K562 (cell line): ENCODE measurements around the gene HLCS. TPM values are rescaled to one million over a fixed set of nuclear protein-coding genes. Genes with fewer than 3 reads are reported as not detected.

ENCODE experiments used
- ATAC-seq: fragments of 200-7000 bp; cut with Tn5 transposase; 3 replicates; pipeline ENCODE4 v1.9.1; 2020; ENCODE audit warnings: moderate library complexity
- BruUV-seq: library from RNA; stranded (reverse); fragments of 400-500 nt; replicated peaks from 2 replicates; lab custom pipeline; 2021; lab: Mats Ljungman, UMichigan
- CTCF ChIA-PET: fragments of 300-600 bp; formaldehyde crosslinking; extraction: SDS; loops from one replicate; lab custom pipeline; 2021; ENCODE audit warnings: low intra/inter-chr PET ratio; lab: Yijun Ruan, JAX
- POLR2A ChIA-PET: fragments of 300-600, 350-650 bp; sonication (Branson Sonifier 250); formaldehyde crosslinking; extraction: SDS; loops from one replicate; lab custom pipeline; 2021; ENCODE audit warnings: antibody characterized with exemption, inconsistent platforms; lab: Yijun Ruan, JAX
- DNase-seq, 4 experiments: peaks; one replicate each; pipeline versions ENCODE4 v3.0.0 to v3.0.0-alpha.2; 2011 to 2018; ENCODE audit warnings: low spot score in 3 of 4, mixed read lengths in 3 of 4; ENCODE audit errors: extremely low read depth in 1 of 4
- FAIRE-seq: peaks from 2 replicates; lab custom pipeline; 2011; peaks lifted over from hg19 to GRCh38; lab: Jason Lieb, UNC
- H2AFZ ChIP-seq: 2 replicates; pipeline ENCODE4 v1.6.0; 2011; ENCODE audit warnings: low read depth, low read length, control low read depth, inconsistent platforms
- H3K27ac ChIP-seq: fragments of 200-600 bp; 3 replicates; pipeline ENCODE4 v1.8.0; 2011; ENCODE audit warnings: low read depth, mild to moderate bottlenecking, control low read depth, inconsistent platforms, low read length, moderate library complexity, mixed read lengths; ENCODE audit errors: extremely low read depth
- H3K27me3 ChIP-seq, 2 experiments: fragments of 300-600 bp in 1 of 2; 2 replicates in 1 of 2; 3 replicates in 1 of 2; pipeline versions ENCODE4 v1.6.0 to v1.8.0; 2011; ENCODE audit warnings: inconsistent platforms in 2 of 2, low read length in 2 of 2, mild to moderate bottlenecking in 1 of 2, mixed read lengths in 1 of 2, moderate library complexity in 1 of 2; ENCODE audit not compliant: control insufficient read depth in 2 of 2, insufficient read depth in 2 of 2
- H3K36me3 ChIP-seq: fragments of 300-600 bp; 3 replicates; pipeline ENCODE4 v1.8.0; 2011; ENCODE audit warnings: mild to moderate bottlenecking, low read length, inconsistent platforms; ENCODE audit not compliant: control insufficient read depth, insufficient read depth
- H3K4me1 ChIP-seq, 2 experiments: fragments of 200-600 bp in 1 of 2; replicated peaks in 1 of 2; 2 replicates in 1 of 2; 3 replicates in 1 of 2; pipeline versions ENCODE4 v1.5.1 to v1.8.0; 2011; ENCODE audit warnings: inconsistent platforms in 2 of 2, low read length in 2 of 2, mild to moderate bottlenecking in 1 of 2, mixed read lengths in 1 of 2, moderate library complexity in 1 of 2; ENCODE audit not compliant: control insufficient read depth in 2 of 2, insufficient read depth in 2 of 2
- H3K4me2 ChIP-seq: 2 replicates; pipeline ENCODE4 v1.6.1; 2011; ENCODE audit warnings: low read length, control low read depth, inconsistent platforms, mixed read lengths; ENCODE audit not compliant: insufficient read depth
- H3K4me3 ChIP-seq: fragments of 200-600 bp; sonication (generic), shearing (Covaris generic); 2 replicates; pipeline ENCODE4 v1.5.1; 2016; ENCODE audit warnings: control low read depth, inconsistent platforms
- H3K79me2 ChIP-seq: fragments of 200-600 bp; 3 replicates; pipeline ENCODE4 v1.8.0; 2011; ENCODE audit warnings: low read length, inconsistent platforms; ENCODE audit not compliant: control insufficient read depth, insufficient read depth
- H3K9ac ChIP-seq, 2 experiments: 2 replicates each; pipeline versions ENCODE4 v1.6.0 to v1.6.1; 2011; ENCODE audit warnings: low read depth in 2 of 2, low read length in 2 of 2, control low read depth in 1 of 2, inconsistent platforms in 1 of 2, mild to moderate bottlenecking in 1 of 2, mixed read lengths in 1 of 2; ENCODE audit not compliant: insufficient read depth in 1 of 2
- H3K9me1 ChIP-seq: one replicate; pipeline ENCODE4 v1.6.0; 2011; ENCODE audit warnings: inconsistent platforms, mild to moderate bottlenecking, low read length, moderate library complexity; ENCODE audit not compliant: control insufficient read depth, insufficient read depth
- H3K9me3 ChIP-seq: replicated peaks from 2 replicates; pipeline ENCODE4 v1.5.1; 2011; ENCODE audit warnings: low read depth, low read length, inconsistent platforms; ENCODE audit not compliant: control insufficient read depth, insufficient read depth
- H4K20me1 ChIP-seq: replicated peaks from 2 replicates; pipeline ENCODE4 v1.6.1; 2011; ENCODE audit warnings: low read length, inconsistent platforms, mixed read lengths; ENCODE audit not compliant: control insufficient read depth, insufficient read depth
- EGR1 ChIP-seq: fragments of 450-650 bp; conservative IDR thresholded peaks from 2 replicates; pipeline ENCODE4 v1.6.1; 2017; ENCODE audit warnings: mild to moderate bottlenecking
- YY1 ChIP-seq, 3 experiments: IDR thresholded peaks; 2 replicates each; pipeline ENCODE4 v1.6.1; 2011; ENCODE audit warnings: low read length in 2 of 3, mild to moderate bottlenecking in 2 of 3, moderate library complexity in 2 of 3, borderline replicate concordance in 1 of 3, control low read depth in 1 of 3, low read depth in 1 of 3; ENCODE audit not compliant: insufficient read depth in 3 of 3, insufficient replicate concordance in 2 of 3, control insufficient read depth in 1 of 3, insufficient read length in 1 of 3; ENCODE audit errors: extremely low read depth in 1 of 3
- ZBTB33 ChIP-seq: sonication (generic); formaldehyde crosslinking; IDR thresholded peaks from 2 replicates; pipeline ENCODE4 v1.8.1; 2023; ENCODE audit warnings: mild to moderate bottlenecking, missing genetic modification reagents
- ZNF212 ChIP-seq: fragments of 450-650 bp; formaldehyde crosslinking; IDR thresholded peaks from 2 replicates; pipeline ENCODE4 v1.4.0; 2020; ENCODE audit warnings: mild to moderate bottlenecking
- WGBS: fragments of 100-300 bp; shearing (Covaris generic); methylation state at CpG from one replicate; pipeline ENCODE4 v1.1.6; 2016; ENCODE audit warnings: low coverage, mixed read lengths; ENCODE audit not compliant: insufficient coverage; ENCODE audit errors: missing lambda C conversion rate; 5-methylcytosine and 5-hydroxymethylcytosine counted together
- in situ Hi-C: fragments of 300-500 bp; cut with MboI; formaldehyde crosslinking; loops from 4 replicates; pipeline ENCODE4 v1.15.0; 2018; ENCODE audit warnings: inconsistent platforms, mixed read lengths
- intact Hi-C: fragments of 100-400 bp; cut with micrococcal nuclease; formaldehyde crosslinking; loops from 2 replicates; pipeline ENCODE4 v1.14.2; 2022
- polyA plus RNA-seq, 8 experiments: library from polyadenylated mRNA; depleted of rRNA in 4 of 8; stranded (reverse) in 5 of 8; unstranded in 3 of 8; fragments of >200 nt; fragmentation: Nextera tagmentation in 2 of 8; fragmentation: Illumina TruSeq in 1 of 8; extraction: Ambion mirVana in 2 of 8; extraction: Trizol in 1 of 8; gene quantifications; 2 replicates each; pipeline versions ENCODE4 v1.2.1 to v1.2.3, GENCODE V29; 2011 to 2014; ENCODE audit warnings: inconsistent platforms in 1 of 8, missing spikeins in 1 of 8
- total RNA-seq, 7 experiments: library from RNA; depleted of rRNA in 6 of 7; stranded (reverse); fragments of >200 nt in 6 of 7; fragmentation: Illumina TruSeq in 2 of 7; extraction: Trizol in 2 of 7; gene quantifications; 2 replicates each; pipeline versions ENCODE4 v1.2.1 to v1.2.3, GENCODE V29; 2011 to 2021; ENCODE audit warnings: low replicate concordance in 1 of 7

Gene HLCS
- total and polyA plus RNA-seq, 9 of the 15 experiments (the other 6 are each of a cell fraction or from before 2014, with no cell fraction given), result 3.0 to 21.5 (median 17.1) TPM

GRCh38 chr21:36722370-36723368 is 243.8 kb downstream of the HLCS start:
- FAIRE-seq (no peak), DNase-seq (no peak), ATAC-seq (no peak)
- no peak overlapping the region for H3K4me3 ChIP-seq
- H3K36me3 ChIP-seq, result no peaks in the 10 kb centered on the region
- intact Hi-C loops (no loop called here), in situ Hi-C loops (no loop called here)
- WGBS, result 6% methylated on average over 25 of the region's 25 CpGs
- H3K4me2 ChIP-seq, result no peak overlapping the region
- H3K9me3 ChIP-seq, result no peaks in the 10 kb centered on the region
- no peak overlapping the region for H3K27ac ChIP-seq
- H3K9me1 ChIP-seq, result no peaks in the 10 kb centered on the region
- CTCF ChIA-PET, result no interaction called here
- H3K9ac ChIP-seq, result no peak overlapping the region
- H4K20me1 ChIP-seq, result no peaks in the 10 kb centered on the region
- no TSS peak for BruUV-seq
- peaks cover 5 to 13% of the 10 kb centered on the region in 2 experiments; a peak in 4 of 5 replicates for H3K4me1 ChIP-seq
- H3K27me3 ChIP-seq, result peaks cover 44 to 73% of the 10 kb centered on the region in 2 experiments
- peak overlapping the region; percentile 28; the same call in 1 of the 2 replicates for H2AFZ ChIP-seq
- TF ChIP-seq ZBTB33, result no peak
- TF ChIP-seq YY1 (IDR thresholded peaks at IDR 0.05; ENCODE audit: borderline replicate concordance in 1 of 3, control insufficient read depth in 1 of 3, extremely low read depth in 1 of 3, insufficient read depth in 3 of 3, insufficient read length in 1 of 3, insufficient replicate concordance in 2 of 3, low read depth in 1 of 3, low read length in 2 of 3), result no peak
- TF ChIP-seq EGR1, result peak; percentile 38; the same call in 1 of the 2 replicates
- TF ChIP-seq ZNF212 (CRISPR knock-in tag), result no peak
- POLR2A ChIA-PET, result interaction anchor here (0.6 to 1.2 kb wide), 9 partner anchors 12 to 193 kb away, joined by 3 to 6 read pairs (median 3); no protein-coding TSS in a partner anchor
- H3K79me2 ChIP-seq, result no peaks in the 10 kb centered on the region
